ENCODE measurements around the gene PHACTR3.

PHACTR3 gene

DNA sequence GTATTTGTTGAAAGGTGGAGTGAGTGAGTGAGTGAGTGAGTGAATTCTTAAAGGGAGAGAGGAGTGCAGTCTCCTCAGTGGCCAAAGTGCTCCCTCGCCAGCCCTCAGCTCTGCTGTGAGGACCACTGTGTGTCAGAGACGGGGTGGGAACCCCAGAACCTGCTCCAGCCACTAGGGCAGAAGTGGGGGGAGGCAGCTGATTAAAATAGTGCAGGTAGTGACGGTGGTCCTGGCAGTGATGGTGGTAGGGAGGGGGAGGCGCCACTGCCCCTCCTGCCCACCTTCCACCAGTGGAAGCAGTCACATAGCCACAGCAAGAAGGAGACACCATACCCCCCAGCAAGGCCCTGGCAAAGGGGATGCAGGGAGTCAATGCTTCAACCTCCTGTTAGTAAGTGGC is 133.5 kb downstream of the PHACTR3 start:
- DNase-seq = no peak

DNA sequence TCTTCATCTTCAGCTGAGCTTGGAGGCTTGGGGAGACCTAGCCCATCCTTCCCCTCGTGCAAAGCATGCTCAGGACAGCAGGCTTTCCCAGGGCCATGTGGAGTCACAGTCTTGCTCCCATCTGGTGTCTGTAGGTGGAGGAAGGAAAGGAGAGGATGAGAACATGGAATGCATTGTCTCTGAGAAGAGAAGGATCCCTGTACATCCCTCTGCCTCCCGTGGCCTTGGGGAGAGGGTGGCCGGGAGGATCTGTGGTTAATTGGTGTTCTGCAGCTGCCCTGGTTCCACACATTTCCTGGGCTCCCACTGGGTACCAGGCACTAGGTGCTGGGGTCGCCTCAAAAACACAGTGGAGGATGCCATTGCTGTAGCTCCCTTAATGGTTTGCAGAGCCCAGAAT is 134.5 kb downstream of the PHACTR3 start:
- DNase-seq = no peak

DNA sequence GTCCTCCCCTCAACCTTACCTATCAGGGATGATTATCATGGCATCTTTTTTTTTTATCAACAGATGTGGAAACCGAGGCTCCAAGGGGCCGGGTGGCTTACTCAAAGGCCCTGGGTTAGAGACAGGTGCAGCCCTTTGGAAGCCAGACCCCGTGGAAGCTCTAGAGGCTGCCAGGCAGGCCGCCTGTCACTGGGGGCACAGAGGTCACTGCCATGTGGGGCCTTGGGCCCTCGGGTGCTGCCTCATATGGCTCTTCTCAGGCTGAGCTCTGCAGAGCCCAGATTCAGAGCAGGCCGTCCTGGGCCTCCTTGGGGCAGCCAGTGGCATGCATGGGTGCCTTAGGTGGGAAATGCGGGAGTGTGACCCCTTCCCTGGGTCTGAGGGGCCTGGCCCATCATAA is 136.3 kb downstream of the PHACTR3 start:
- DNase-seq = no peak

- DNase-seq = no peak
Measured at GRCh38 chr20:59741073-59741472, 136.7 kb downstream of the PHACTR3 start.

DNA sequence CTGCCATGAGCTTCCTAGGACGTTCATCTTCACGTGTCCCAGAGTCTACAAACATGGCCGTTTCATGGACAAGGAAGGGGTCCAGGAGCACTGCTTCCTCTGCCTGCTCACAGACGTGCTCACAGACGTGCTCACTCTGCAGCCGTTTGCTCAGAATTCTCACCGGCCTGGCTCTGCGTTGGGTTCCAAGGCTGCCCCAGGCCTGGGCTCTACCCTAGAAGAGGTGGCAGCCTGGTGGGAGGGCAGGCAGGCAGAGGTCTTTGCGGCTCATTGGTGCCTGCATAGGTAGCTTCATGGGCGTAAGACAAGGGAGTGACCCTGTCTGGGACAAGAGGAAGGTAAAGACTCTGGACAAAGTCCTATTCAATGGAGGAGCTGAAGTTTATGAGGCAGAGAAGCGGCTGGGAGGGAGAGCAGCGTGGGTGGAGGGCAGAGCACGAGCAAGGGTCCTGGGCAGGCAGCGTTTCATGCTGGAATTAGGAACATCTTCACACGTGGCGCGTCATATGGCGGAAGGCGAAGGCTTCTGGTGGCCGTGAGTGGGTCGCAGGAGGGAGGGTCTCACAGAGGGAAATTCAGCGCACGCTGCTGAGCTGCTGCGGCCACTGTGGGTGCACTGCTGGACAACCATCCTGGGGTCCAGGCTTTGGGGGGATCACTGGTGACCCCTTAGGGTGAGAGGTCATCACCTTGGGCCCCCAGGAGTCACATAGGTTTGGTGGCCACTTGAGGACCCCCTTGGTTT is 138.2 kb downstream of the PHACTR3 start:
- no peak for DNase-seq

DNA sequence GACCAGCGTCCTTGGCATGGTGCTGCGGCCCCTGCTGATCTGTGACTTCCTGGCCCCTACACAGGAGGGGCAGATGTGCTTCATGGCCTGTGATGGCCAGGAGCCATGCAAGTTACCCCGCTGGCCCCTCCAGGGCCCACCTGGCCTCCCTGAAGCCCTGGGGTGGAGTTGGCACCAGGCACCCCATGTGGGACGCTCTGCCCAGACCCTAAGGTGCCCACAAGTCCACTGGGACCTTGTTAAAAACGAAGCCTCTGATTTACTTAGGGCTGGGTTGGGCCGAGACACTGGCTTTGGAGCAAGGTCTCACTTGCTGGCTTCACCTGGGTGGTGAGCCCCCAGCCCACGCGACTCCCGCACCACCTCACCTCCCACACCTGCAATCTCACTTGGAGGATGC is 139.0 kb downstream of the PHACTR3 start:
- no peak for DNase-seq

GRCh38 chr20:59743767-59744485 is 139.6 kb downstream of the PHACTR3 start:
- DNase-seq = no peak

GRCh38 chr20:59744756-59745155 is 140.4 kb downstream of the PHACTR3 start:
- DNase-seq = no peak

GRCh38 chr20:59745201-59745600 is 140.9 kb downstream of the PHACTR3 start:
- DNase-seq = no peak

DNA sequence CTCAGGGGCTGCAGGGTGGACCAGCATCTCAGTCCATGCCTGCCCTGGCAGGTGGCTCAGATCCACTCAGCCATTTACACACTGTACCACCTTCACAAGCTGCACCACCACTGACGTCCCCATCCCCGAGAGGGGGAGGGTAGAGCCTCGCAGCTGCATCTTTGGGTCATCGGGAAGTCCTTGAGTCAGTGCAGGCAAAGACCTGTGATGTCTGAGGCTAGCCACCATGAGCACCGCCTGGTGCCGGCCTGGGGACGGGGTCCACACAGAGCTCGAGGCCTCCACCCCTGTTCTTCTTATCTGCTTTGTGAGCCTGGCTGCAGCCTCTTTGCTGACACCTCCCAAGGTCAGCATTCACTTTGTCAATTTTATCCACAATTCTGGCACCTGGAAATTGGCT is 141.4 kb downstream of the PHACTR3 start:
- no peak for DNase-seq

DNA sequence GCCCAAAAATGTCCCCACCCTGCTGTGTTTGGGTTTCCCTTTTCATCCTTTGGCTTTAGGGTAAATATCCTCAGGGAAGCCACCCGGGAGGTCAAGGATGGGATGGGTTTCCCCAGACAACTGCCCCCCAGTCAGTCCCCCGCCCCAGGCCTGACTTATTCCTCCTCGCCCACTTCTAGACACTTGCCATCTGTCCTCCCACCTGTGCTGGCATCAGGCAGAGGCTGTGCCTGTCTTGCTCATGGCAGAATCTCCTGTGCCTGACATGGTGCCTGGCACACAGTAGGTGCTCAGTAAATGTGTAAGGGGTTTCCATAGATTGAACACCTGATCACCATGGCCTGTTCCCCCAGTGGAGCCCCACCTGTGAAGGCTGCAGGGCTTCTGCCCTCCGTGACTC is 141.8 kb downstream of the PHACTR3 start:
- DNase-seq = no peak

- no peak for DNase-seq
Measured at GRCh38 chr20:59747671-59748515, 143.6 kb downstream of the PHACTR3 start.

- no peak for DNase-seq
Measured at GRCh38 chr20:59748619-59749191, 144.4 kb downstream of the PHACTR3 start.

GRCh38 chr20:59749301-59749700 is 145.0 kb downstream of the PHACTR3 start:
- DNase-seq = no peak

- DNase-seq = no peak
Measured at GRCh38 chr20:59750209-59750840, 146.0 kb downstream of the PHACTR3 start.

DNA sequence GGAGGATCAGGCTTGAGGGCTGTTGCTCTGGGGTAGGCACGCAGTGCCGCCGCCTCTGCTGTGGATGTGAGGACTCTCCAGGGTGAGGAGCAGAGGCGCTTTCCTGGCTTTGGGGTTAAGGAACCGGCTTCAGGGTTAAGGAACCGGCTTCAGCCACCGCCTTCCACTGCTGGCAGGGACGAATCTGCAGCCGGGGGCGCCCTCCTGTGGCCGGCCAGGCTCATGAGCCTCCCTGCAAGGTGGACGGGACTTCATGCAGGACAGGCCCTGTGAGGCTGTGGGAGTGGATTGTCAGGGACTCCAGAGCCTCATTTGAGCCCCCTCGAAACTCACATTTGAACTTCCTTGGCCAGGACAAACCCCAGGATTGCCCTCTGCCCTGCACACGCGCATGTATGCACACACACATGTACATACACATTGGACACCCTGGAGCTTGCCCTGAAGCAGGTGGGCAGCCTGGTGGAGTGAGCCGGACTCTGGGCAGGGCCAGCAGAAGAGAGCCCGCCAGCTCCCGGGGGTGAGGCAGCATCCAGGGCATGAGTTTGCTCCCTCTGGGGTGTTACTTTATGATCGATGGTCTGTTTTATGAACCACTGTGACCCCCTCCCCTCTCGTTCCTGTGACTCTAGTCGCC is 146.9 kb downstream of the PHACTR3 start:
- DNase-seq = peak; percentile 34

GRCh38 chr20:59752101-59752586 is 147.8 kb downstream of the PHACTR3 start:
- no peak for DNase-seq

- no peak for DNase-seq
Measured at GRCh38 chr20:59752704-59753460, 148.5 kb downstream of the PHACTR3 start.

GRCh38 chr20:59753836-59754235 is 149.5 kb downstream of the PHACTR3 start:
- no peak for DNase-seq

GRCh38 chr20:59754551-59754950 is 150.2 kb downstream of the PHACTR3 start:
- DNase-seq = no peak

DNA sequence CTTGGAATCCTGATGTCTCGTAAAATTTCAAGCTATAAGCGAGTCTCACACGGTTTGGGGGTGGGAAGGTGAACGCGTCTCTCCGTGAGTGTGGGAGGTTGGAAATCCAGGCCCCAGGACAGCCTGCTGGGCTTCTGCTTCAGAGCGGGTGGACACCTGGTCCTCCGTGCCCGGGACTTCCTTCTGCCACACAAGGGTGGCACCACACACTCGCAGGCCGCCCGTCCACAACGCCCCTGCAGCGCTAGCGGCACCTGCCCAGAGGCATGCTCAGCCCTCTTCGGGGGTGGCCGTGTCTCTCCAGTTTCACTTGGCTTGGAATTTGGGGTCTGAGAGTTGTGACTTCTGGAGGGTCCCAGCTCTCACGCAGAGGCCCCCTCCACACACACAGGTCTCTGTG is 151.9 kb downstream of the PHACTR3 start:
- DNase-seq = no peak

All from kidney glomerular epithelial cell (primary cell).